Small intestine (tissue), 7 donors: ENCODE data around the gene TTC21B. TPM values are rescaled to one million over a fixed set of nuclear protein-coding genes. Genes with fewer than 3 reads are reported as not detected.
"Not testable (repeated sequence)": the region's sequence is repeated elsewhere in the genome, so short reads cannot be mapped to it uniquely, and the experiment has no call there.

Source experiments
- DNase-seq, 2 donors: peaks; one replicate each; pipeline versions ENCODE4 v3.0.0 to v3.0.0-alpha.2; 2013
- FAIRE-seq: peaks from 2 replicates; lab custom pipeline; 2012; peaks lifted over from hg19 to GRCh38; lab: Jason Lieb, UNC
- H3K27ac ChIP-seq, 3 donors: one replicate each; pipeline ENCODE4 v1.5.1; 2013; ENCODE audit warnings: low read length in 2 of 3, mild to moderate bottlenecking in 2 of 3, control low read depth in 1 of 3, inconsistent platforms in 1 of 3, low read depth in 1 of 3, moderate library complexity in 1 of 3
- H3K27me3 ChIP-seq, 3 donors: one replicate each; pipeline ENCODE4 v1.6.1; 2013; ENCODE audit warnings: low read length in 3 of 3, inconsistent platforms in 1 of 3; ENCODE audit not compliant: control insufficient read depth in 3 of 3, insufficient read depth in 3 of 3
- H3K36me3 ChIP-seq, 3 donors: one replicate each; pipeline ENCODE4 v1.6.1; 2013; ENCODE audit warnings: low read length in 3 of 3, inconsistent platforms in 1 of 3, low read depth in 1 of 3, mild to moderate bottlenecking in 1 of 3, moderate library complexity in 1 of 3; ENCODE audit not compliant: control insufficient read depth in 3 of 3, insufficient read depth in 2 of 3
- H3K4me1 ChIP-seq, 3 donors: one replicate each; pipeline ENCODE4 v1.6.1; 2013; ENCODE audit warnings: low read length in 2 of 3, inconsistent platforms in 1 of 3, low read depth in 1 of 3, mild to moderate bottlenecking in 1 of 3, moderate library complexity in 1 of 3; ENCODE audit not compliant: control insufficient read depth in 3 of 3, insufficient read depth in 2 of 3
- H3K4me3 ChIP-seq, 3 donors: one replicate each; pipeline ENCODE4 v1.5.1; 2013; ENCODE audit warnings: low read length in 3 of 3, control low read depth in 1 of 3, inconsistent platforms in 1 of 3, low read depth in 1 of 3, mild to moderate bottlenecking in 1 of 3, moderate library complexity in 1 of 3
- H3K9me3 ChIP-seq, 2 donors: one replicate each; pipeline ENCODE4 v1.6.1; 2013; ENCODE audit warnings: low read depth in 1 of 2, low read length in 1 of 2; ENCODE audit not compliant: control insufficient read depth in 2 of 2, insufficient read depth in 1 of 2
- WGBS, 3 donors: extraction: QIAGEN DNeasy Blood & Tissue Kit; methylation state at CpG; one replicate each; pipeline ENCODE4 v1.1.7; 2013; 5-methylcytosine and 5-hydroxymethylcytosine counted together
- polyA plus RNA-seq, 4 donors: library from polyadenylated mRNA; stranded (reverse) in 3 of 4; unstranded in 1 of 4; fragments of 200-250 nt in 3 of 4; fragments of 120-200 nt in 1 of 4; gene quantifications; one replicate each; pipeline versions ENCODE4 v1.2.1 to v1.2.3, GENCODE V29; 2013
- donor health status: healthy with polysubstance abuse.
- donor health status: control.
- donor health status: control.
- donor health status: Bipolar disorder and iron deficiency.
- donor health status: healthy.

Gene TTC21B
- polyA plus RNA-seq, 4 donors, result 3.2 to 17.7 (median 3.8) TPM

DNA sequence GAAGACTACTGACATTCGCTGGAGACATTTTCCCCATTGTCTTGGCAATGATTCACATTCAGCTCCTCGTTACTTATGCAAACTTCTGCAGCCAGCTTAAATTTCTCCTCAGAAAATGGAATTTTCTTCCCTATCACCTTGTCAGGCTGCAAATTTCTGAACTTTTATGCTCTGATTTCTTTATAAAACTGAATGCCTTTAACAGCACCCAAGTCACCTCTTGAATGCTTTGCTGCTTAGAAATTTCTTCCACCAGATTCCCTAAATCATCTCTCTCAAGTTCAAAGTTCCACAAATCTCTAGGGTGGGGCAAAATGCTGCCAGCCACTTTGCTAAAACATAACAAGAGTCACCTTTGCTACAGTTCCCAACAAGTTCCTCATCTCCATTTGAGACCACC, 92.5 kb downstream of the TTC21B start:
- H3K4me1 ChIP-seq, DNase-seq, H3K4me3 ChIP-seq, H3K27ac ChIP-seq, H3K36me3 ChIP-seq, H3K27me3 ChIP-seq, FAIRE-seq: not testable (repeated sequence)
- peaks cover 2 to 25% of the 10 kb centered on the region in 2 donors for H3K9me3 ChIP-seq
- 94 to 97% (median 96%) methylated on average over 2 of the region's 2 CpGs for WGBS, 3 donors

DNA sequence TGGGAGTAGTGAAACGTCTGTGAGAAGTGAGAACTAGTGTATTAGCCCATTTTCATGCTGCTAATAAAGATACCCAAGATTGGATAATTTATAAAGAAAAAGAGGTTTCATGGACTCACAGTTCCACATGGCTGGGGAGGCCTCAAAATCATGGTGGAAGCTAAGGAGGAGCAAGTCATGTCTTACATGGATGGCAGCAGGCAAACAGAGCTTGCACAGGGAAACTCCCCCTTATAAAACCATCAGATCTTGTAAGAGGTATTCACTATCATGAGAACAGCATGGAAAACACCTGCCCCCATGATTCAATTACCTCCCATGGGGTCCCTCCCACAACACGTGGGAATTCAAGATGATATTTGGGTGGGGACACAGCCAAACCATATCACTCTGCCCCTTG, 93.9 kb downstream of the TTC21B start:
- peaks cover 2 to 29% of the 10 kb centered on the region in 2 donors for H3K9me3 ChIP-seq
- not testable (repeated sequence) for H3K4me3 ChIP-seq, DNase-seq, H3K36me3 ChIP-seq, H3K4me1 ChIP-seq, FAIRE-seq, H3K27me3 ChIP-seq, H3K27ac ChIP-seq
- WGBS, 3 donors, result 92 to 93% (median 93%) methylated on average over 2 of the region's 2 CpGs

DNA sequence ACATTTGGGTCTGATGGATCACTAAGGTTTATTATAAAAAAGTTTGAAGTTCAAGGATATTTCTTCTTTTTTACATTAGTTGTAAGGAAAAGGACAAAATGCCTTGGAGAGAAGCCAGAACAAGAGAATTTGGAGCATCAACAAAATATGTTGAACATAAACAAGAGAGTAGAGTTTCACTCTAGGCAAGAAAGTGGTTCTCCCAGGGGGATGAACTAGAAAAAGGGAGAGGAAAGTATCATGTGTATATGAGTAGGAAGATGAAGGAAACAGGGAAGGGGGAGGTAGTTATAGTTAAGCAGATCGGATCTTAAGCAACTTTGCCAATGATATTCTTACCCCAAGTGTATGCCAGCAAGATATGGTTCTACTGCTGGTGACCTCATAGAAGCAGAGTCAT, 95.7 kb downstream of the TTC21B start:
- Histone ChIP-seq H3K27ac (no peak overlapping the region), H3K36me3 (peaks cover 0 to 16% (median 2%) of the 10 kb centered on the region in 3 donors), H3K27me3 (no peaks in the 10 kb centered on the region), H3K4me3 (no peak overlapping the region), H3K4me1 (peaks cover 0 to 2% (median 0%) of the 10 kb centered on the region in 3 donors), H3K9me3 (peaks cover 2 to 42% of the 10 kb centered on the region in 2 donors)
- 57 to 100% (median 92%) methylated on average over 1 of the region's 1 CpG for WGBS, 3 donors
- no peak for DNase-seq
- no peak for FAIRE-seq

DNA sequence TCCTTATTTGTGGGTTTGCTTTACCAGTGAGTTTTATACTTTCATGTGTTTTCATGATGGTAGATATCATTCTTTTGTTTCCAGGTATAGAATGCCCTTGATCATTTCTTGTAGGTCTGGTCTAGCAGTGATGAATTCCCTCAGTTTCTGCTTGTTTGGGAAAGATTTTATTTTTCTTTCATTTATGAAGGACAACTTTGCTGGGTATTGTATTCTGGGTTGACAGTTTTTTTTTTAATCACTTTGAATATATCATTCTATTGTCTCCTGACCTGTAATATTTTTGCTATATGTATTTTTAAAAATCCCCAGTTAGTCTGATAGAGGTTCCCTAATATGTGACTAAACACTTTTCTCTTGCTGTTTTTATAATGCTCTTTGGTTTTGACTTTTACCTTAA, 101.2 kb downstream of the TTC21B start:
- Histone ChIP-seq H3K27ac (no peak overlapping the region), H3K4me1 (peaks cover 0 to 2% (median 0%) of the 10 kb centered on the region in 3 donors), H3K9me3 (peaks cover 0 to 17% of the 10 kb centered on the region in 2 donors), H3K4me3 (no peak overlapping the region), H3K36me3 (peaks cover 0 to 16% (median 2%) of the 10 kb centered on the region in 3 donors), H3K27me3 (no peaks in the 10 kb centered on the region)
- DNase-seq (no peak), FAIRE-seq (no peak)

DNA sequence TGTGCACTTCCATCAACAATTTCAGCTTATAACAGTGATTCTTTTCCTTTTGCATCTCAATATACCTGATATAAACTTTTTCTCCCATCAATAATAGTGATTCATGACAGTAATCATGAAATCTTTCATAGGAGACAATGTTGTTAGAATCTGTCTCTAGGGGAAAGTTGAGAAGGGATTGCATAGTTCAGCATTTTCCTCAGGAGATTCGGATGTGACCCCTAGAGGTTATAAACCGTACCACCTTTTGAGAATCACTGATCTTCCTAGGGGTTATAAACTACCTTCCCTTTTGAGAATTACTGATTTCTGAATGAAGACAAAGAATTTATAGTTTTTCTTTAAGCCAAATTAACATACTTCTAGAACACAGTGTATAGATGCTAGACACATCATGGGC, 106.6 kb downstream of the TTC21B start:
- H3K36me3 ChIP-seq, result no peaks in the 10 kb centered on the region
- FAIRE-seq (no peak), DNase-seq (no peak)
- 59 to 77% (median 63%) methylated on average over 2 of the region's 2 CpGs for WGBS, 3 donors
- H3K4me3 ChIP-seq, result no peak overlapping the region
- H3K9me3 ChIP-seq, result no peaks in the 10 kb centered on the region
- no peaks in the 10 kb centered on the region for H3K27me3 ChIP-seq
- no peak overlapping the region for H3K27ac ChIP-seq
- no peaks in the 10 kb centered on the region for H3K4me1 ChIP-seq

DNA sequence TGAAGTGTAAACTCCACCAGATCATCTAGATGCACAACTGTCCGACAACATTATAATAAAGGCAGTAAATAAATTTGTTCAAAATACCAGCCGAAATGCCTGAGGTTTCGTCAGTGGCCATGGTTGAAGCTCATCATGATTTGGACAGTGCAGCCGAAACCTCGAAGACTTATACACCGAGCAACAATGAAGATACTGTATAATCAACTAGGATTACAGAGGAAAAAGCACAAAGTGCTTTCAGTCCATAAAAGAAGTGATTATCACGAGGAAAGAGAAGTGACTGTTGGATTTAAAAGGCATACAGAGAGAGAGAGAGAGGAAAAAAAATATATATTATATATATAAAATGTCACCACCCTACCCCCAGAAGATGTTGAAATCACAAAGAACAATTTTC, 107.5 kb downstream of the TTC21B start:
- FAIRE-seq, result no peak
- Histone ChIP-seq H3K27me3 (no peaks in the 10 kb centered on the region), H3K27ac (no peak overlapping the region), H3K4me3 (no peak overlapping the region), H3K36me3 (no peaks in the 10 kb centered on the region), H3K4me1 (no peaks in the 10 kb centered on the region), H3K9me3 (no peaks in the 10 kb centered on the region)
- WGBS, 3 donors, result 91 to 94% (median 93%) methylated on average over 7 of the region's 7 CpGs
- DNase-seq, result no peak

DNA sequence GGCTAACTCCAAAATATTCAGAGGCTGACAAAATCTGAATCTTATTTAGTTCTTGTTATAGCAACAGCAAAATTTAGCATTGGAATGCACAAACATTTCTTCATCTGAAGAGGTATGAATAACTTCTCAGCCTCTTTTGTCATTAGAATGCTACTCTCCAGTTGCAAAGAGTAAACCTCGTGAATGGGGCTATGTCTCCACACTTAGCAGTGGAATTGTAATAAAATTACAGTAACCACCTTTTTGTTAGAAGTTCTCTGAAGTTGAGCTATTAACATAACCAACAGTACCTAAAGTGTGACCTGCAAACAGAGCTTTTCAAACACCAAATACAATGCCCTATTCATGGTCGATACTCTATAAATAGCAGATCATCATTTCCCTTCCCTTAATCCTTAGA, 109.4 kb downstream of the TTC21B start:
- H3K27ac ChIP-seq, result no peak overlapping the region
- H3K9me3 ChIP-seq, result no peaks in the 10 kb centered on the region
- H3K27me3 ChIP-seq, result no peaks in the 10 kb centered on the region
- no peak for FAIRE-seq
- 71 to 88% (median 87%) methylated on average over 2 of the region's 2 CpGs for WGBS, 3 donors
- H3K4me3 ChIP-seq, result no peak overlapping the region
- no peaks in the 10 kb centered on the region for H3K36me3 ChIP-seq
- no peaks in the 10 kb centered on the region for H3K4me1 ChIP-seq
- no peak for DNase-seq

DNA sequence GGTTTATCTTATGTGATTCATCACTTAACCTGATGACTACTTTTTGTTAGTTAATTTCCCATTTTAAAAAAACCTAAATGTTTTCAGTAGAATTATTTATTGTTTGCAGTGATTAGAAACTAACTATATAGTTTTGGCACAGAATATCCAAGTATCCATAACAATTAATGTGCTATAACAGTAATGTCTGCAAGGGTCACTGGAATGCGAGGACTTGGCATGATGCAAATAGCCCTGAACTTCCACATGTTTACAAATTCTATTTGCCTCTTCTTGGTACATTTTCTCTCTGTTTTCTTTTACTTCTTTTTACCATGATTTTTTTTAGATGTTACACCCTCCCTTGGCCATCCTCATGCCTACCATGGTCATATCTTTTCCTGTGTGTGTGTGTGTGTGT, 110.2 kb downstream of the TTC21B start:
- no peak for FAIRE-seq
- no peak for DNase-seq

DNA sequence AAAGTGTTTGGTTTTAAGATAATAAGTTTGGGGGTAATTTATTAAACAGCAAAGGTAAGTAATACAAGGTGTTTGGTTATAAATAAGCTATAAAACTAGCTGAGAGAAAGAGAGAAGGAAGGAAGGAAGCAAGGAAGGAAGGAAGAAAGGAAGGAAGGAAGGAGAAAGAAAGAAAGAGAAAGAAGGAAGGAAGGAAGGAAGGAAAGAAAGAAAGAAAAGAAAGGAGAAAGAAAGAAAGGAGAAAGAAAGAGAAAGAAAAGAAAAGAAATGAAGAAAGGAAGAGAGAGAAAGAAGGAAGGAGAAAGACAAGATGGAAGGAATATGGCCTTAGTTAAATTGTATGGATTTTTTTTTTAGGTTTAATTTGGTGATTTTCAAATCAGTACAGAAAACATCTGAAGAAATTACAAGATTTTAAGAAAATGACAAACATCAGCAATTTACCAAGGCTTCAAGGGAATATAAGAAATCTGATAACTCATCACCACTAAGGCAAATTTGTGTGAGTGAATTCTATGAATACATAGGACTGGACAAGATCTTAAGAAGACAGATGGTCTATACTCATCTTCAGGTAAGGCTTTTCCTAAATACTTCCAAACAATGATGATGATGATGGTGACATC, 113.1 kb downstream of the TTC21B start:
- DNase-seq, result no peak
- Histone ChIP-seq H3K36me3 (no peaks in the 10 kb centered on the region), H3K4me3 (no peak overlapping the region), H3K27me3 (no peaks in the 10 kb centered on the region), H3K4me1 (no peaks in the 10 kb centered on the region), H3K27ac (no peak overlapping the region), H3K9me3 (no peaks in the 10 kb centered on the region)
- no peak for FAIRE-seq

More for the DNA sequence above, 110.2 kb downstream of the TTC21B start:
- Histone ChIP-seq H3K36me3 (no peaks in the 10 kb centered on the region), H3K4me1 (no peaks in the 10 kb centered on the region), H3K9me3 (no peaks in the 10 kb centered on the region), H3K27ac (no peak overlapping the region), H3K4me3 (no peak overlapping the region), H3K27me3 (no peaks in the 10 kb centered on the region)
- WGBS, 3 donors, result 80 to 100% (median 100%) methylated on average over 1 of the region's 1 CpG
